Measurements from ENCODE around the gene ESM1. TPM values are rescaled to one million over a fixed set of nuclear protein-coding genes. Genes with fewer than 3 reads are reported as not detected.

Gene ESM1
- total and polyA plus RNA-seq, 2 experiments from 2014 or later: 1.5 to 2.2 TPM

DNA sequence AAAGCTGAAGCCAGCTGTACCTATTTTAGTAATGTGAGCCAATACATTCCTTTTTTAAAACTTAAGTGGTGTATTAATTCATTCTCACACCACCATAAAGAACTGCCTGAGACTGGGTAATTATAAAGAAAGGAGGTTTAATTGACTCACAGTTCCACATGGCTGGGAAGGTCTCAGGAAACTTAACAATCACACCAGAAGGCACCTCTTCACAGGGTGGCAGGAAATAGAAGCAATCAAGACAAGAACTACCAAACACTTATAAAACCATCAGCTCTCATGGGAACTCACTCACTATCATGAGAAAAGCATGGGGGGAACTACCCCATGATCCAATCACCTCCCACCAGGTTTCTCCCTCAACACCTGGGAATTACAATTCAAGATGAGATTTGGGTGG, 21.0 kb downstream of the ESM1 start:
- Histone ChIP-seq H3K4me3 (no peak overlapping the region), H3K4me1 (ENCODE audit: insufficient read depth) (no peaks in the 10 kb centered on the region), H3K4me2 (no peak overlapping the region), H3K9me3 (ENCODE audit: low read depth) (no peaks in the 10 kb centered on the region), H3K36me3 (replicated peaks; ENCODE audit: insufficient read depth, low read depth) (no peaks in the 10 kb centered on the region), H3K27ac (no peak overlapping the region), H4K20me1 (ENCODE audit: insufficient read depth, poor library complexity, severe bottlenecking) (no peaks in the 10 kb centered on the region), H2AFZ (no peak overlapping the region), H3K27me3 (no peaks in the 10 kb centered on the region), H3K9me2 (replicated peaks; ENCODE audit: insufficient read depth) (no peaks in the 10 kb centered on the region), H3K79me2 (no peaks in the 10 kb centered on the region)
- no peak for DNase-seq (ENCODE audit: low spot score)
- TF ChIP-seq, protein P1, sequence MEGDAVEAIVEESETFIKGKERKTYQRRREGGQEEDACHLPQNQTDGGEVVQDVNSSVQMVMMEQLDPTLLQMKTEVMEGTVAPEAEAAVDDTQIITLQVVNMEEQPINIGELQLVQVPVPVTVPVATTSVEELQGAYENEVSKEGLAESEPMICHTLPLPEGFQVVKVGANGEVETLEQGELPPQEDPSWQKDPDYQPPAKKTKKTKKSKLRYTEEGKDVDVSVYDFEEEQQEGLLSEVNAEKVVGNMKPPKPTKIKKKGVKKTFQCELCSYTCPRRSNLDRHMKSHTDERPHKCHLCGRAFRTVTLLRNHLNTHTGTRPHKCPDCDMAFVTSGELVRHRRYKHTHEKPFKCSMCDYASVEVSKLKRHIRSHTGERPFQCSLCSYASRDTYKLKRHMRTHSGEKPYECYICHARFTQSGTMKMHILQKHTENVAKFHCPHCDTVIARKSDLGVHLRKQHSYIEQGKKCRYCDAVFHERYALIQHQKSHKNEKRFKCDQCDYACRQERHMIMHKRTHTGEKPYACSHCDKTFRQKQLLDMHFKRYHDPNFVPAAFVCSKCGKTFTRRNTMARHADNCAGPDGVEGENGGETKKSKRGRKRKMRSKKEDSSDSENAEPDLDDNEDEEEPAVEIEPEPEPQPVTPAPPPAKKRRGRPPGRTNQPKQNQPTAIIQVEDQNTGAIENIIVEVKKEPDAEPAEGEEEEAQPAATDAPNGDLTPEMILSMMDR (IDR thresholded peaks at IDR 0.05; ENCODE audit: poor library complexity): no peak
- TF ChIP-seq EZH2phosphoT487 (IDR thresholded peaks at IDR 0.05; ENCODE audit: low read depth, severe bottlenecking, unreplicated experiment) (no peak), EZH2 (IDR thresholded peaks at IDR 0.05; ENCODE audit: borderline replicate concordance) (no peak)

DNA sequence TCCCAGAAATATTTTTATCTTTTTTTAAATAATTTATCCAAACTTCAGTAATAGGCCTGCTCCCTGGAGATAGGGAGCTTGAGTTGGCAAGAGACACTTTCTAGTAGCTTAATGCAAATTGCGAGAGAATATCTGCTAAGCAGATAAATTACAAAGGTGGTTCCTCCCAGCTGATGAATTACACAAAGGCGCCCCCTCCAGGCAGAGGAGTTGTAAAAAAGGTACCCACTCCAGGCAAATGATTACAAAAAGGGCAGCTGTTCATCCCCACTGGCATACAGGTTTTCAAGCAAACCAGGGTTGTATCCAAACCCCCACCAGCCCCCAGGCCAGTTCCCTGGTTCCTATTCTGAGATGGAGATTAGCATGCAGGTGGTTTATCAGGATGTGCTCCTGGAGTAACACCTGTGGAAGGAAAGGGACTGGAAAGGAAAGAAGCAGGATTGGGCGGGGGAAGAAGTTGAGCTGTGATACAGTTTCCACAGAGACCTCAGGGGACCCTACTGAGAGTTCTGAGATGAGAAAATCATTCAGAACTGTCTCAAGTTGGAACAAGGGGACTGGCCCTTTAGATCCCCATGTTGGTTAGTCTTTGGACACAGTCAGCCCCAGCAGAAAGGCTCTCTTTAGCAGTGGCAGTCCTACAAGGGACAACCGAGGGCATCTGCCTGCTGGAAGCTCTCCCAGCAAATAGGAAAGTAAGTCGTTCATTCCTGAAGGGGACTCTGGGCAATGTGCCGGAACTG, 25.5 kb downstream of the ESM1 start:
- no peaks in the 10 kb centered on the region for H3K4me1 ChIP-seq (ENCODE audit: insufficient read depth)
- no peaks in the 10 kb centered on the region for H3K79me2 ChIP-seq
- H3K4me2 ChIP-seq: no peak overlapping the region
- H4K20me1 ChIP-seq (ENCODE audit: insufficient read depth, poor library complexity, severe bottlenecking): no peaks in the 10 kb centered on the region
- TF ChIP-seq, protein P1 (IDR thresholded peaks at IDR 0.05; ENCODE audit: poor library complexity): peak; percentile 18
- TF ChIP-seq EZH2phosphoT487 (IDR thresholded peaks at IDR 0.05; ENCODE audit: low read depth, severe bottlenecking, unreplicated experiment) (no peak), EZH2 (IDR thresholded peaks at IDR 0.05; ENCODE audit: borderline replicate concordance) (no peak)
- DNase-seq (ENCODE audit: low spot score): no peak
- H3K27me3 ChIP-seq: no peaks in the 10 kb centered on the region
- no peaks in the 10 kb centered on the region for H3K36me3 ChIP-seq (replicated peaks; ENCODE audit: insufficient read depth, low read depth)
- H2AFZ ChIP-seq: no peak overlapping the region
- 78% methylated on average over 6 of the region's 6 CpGs for WGBS (ENCODE audit: low lambda C conversion rate, missing lambda C conversion rate)
- H3K4me3 ChIP-seq: no peak overlapping the region
- no peaks in the 10 kb centered on the region for H3K9me2 ChIP-seq (replicated peaks; ENCODE audit: insufficient read depth)
- no peak overlapping the region for H3K27ac ChIP-seq
- H3K9me3 ChIP-seq (ENCODE audit: low read depth): no peaks in the 10 kb centered on the region

- Histone ChIP-seq H3K4me1 (ENCODE audit: insufficient read depth) (no peaks in the 10 kb centered on the region), H3K4me2 (no peak overlapping the region), H4K20me1 (ENCODE audit: insufficient read depth, poor library complexity, severe bottlenecking) (no peaks in the 10 kb centered on the region), H3K9me3 (ENCODE audit: low read depth) (no peaks in the 10 kb centered on the region), H3K4me3 (no peak overlapping the region), H3K27me3 (no peaks in the 10 kb centered on the region), H3K27ac (no peak overlapping the region), H3K9me2 (replicated peaks; ENCODE audit: insufficient read depth) (no peaks in the 10 kb centered on the region), H3K36me3 (replicated peaks; ENCODE audit: insufficient read depth, low read depth) (no peaks in the 10 kb centered on the region), H2AFZ (no peak overlapping the region), H3K79me2 (no peaks in the 10 kb centered on the region)
- DNase-seq (ENCODE audit: low spot score): no peak
- TF ChIP-seq EZH2phosphoT487 (IDR thresholded peaks at IDR 0.05; ENCODE audit: low read depth, severe bottlenecking, unreplicated experiment): no peak
- no peak for TF ChIP-seq EZH2 (IDR thresholded peaks at IDR 0.05; ENCODE audit: borderline replicate concordance)
- TF ChIP-seq, protein P1 (IDR thresholded peaks at IDR 0.05; ENCODE audit: poor library complexity): no peak
These were observed 28.5 kb downstream of the ESM1 start for GRCh38 chr5:54956922-54957321.
